C4-2B (cell line): Measurements from ENCODE around the gene SETDB1.

ENCODE experiments used
- ZFX ChIP-seq: fragments of 450-650 bp; IDR thresholded peaks from 2 replicates; pipeline ENCODE4 v1.6.1; 2017
- TF ChIP-seq, protein P1 (sequence below): fragments of 450-650 bp; conservative IDR thresholded peaks from 2 replicates; pipeline ENCODE4 v1.5.1; 2017; ENCODE audit warnings: mild to moderate bottlenecking

DNA sequence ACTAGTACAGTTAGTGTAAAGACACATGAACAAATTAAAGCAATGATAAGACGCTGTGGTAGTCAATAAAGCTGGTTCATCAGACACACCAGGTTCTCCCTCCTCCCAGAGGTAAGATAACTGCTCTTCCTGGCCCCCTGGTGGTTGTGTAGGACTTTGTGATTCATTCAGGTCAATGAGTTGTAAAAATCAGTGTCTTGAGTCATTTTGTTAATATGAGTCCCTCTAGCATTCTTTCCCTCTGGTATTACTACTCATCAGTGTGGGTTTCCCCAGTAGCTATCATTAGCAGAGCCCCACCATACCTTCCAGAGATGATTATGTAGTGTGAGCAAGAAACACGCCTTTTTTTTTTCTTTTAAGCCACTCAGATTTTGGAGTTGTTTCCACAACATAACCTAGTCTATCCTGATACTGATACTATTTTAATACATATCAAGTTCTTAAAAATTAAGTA, 3.6 kb upstream of the SETDB1 start:
- TF ChIP-seq, protein P1, sequence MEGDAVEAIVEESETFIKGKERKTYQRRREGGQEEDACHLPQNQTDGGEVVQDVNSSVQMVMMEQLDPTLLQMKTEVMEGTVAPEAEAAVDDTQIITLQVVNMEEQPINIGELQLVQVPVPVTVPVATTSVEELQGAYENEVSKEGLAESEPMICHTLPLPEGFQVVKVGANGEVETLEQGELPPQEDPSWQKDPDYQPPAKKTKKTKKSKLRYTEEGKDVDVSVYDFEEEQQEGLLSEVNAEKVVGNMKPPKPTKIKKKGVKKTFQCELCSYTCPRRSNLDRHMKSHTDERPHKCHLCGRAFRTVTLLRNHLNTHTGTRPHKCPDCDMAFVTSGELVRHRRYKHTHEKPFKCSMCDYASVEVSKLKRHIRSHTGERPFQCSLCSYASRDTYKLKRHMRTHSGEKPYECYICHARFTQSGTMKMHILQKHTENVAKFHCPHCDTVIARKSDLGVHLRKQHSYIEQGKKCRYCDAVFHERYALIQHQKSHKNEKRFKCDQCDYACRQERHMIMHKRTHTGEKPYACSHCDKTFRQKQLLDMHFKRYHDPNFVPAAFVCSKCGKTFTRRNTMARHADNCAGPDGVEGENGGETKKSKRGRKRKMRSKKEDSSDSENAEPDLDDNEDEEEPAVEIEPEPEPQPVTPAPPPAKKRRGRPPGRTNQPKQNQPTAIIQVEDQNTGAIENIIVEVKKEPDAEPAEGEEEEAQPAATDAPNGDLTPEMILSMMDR: peak; percentile 91
- TF ChIP-seq ZFX: no peak
